Suppressor macrophage treated with lipopolysaccharide for 1 hour (primary cell): ENCODE measurements around the gene PPP1R3G.

ENCODE experiments used
- DNase-seq, 3 donors: peaks; one replicate each; pipeline ENCODE4 v3.0.0-alpha.2; 2020 to 2022

PPP1R3G gene

GRCh38 chr6:5121956-5122355, 36.8 kb downstream of the PPP1R3G start:
- no peak for DNase-seq

GRCh38 chr6:5122504-5123112, 37.5 kb downstream of the PPP1R3G start:
- DNase-seq, result no peak

DNA sequence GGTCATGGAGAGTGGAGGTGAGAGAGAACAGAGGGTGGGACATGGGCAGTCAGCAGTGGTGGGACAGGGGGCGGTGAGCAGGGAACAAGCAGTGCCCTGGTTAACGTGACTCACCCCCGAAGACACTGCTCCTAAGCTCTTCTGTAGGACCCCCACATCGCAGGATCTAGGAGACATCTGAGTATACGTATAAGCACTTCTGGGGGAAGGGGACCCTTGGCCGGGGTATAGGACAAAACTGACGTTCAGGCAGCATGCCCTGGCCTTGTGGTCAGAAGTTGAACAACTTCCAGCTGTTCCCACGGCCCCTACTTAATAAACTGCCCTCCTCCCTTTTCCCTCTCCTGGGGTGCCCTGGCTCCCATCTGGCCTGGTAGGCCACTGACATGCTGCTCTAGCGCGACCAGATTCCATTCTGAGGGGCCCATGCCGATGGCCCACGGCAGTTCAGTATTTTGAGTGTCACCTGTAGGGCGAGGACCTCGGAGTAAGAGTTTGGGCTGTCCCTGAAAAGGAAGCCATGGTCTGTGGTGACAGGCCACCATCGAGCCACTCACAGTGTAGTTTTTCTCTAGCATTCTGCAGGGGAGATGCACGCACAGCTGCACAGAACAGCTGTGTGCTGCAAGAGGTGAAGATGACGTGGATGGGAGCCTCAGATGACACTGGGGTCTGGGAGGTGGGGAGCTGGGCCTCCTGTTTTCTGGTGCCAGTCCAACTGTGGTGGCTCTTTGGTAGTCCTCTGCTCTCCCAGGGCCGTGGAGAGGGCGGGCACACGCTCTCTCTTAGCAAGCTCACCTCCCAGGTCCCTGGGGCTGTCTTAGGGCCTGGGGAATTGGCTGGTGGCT, 38.4 kb downstream of the PPP1R3G start:
- no peak for DNase-seq

GRCh38 chr6:5124526-5124925, 39.4 kb downstream of the PPP1R3G start:
- DNase-seq, result no peak

DNA sequence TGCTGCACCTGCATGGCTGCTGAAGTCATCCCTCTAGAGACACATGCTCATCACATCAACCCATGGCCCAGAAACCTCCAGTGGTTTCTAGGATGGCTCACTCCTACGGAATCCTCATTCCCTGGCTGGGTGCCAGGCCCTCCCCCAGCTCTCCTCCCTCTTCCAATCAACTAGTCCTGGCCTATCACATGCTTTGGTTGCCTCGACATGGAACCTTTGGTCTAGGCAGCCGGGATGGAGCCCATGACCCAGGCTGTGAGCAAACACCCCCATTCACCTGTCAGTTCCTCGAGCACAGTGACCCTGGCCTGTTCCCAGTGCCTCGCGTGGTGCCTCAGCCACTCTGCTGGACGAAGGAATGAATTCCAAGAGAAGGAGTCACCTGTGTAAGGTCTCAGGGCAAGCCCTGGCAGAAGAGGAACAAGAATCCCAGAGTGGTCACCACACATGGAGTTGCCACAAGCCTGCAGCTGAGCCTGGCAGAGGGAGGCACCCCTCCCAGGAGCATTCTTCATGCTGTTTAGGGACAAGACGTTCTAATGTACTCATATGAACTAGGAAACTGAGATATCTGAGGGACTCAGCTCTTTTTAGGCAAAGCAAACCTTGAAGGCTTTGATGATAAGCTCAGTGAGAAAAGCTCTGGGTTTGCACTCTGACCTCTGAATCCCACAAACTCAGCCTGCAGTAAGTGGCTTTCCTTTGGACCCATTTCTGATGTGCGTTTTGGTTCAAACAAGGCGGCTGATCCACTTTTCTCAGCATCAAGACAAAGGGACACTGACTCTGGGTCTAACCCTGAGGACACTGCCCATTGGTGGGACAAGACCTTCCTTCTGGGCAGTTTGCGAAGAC, 40.2 kb downstream of the PPP1R3G start:
- no peak for DNase-seq

DNA sequence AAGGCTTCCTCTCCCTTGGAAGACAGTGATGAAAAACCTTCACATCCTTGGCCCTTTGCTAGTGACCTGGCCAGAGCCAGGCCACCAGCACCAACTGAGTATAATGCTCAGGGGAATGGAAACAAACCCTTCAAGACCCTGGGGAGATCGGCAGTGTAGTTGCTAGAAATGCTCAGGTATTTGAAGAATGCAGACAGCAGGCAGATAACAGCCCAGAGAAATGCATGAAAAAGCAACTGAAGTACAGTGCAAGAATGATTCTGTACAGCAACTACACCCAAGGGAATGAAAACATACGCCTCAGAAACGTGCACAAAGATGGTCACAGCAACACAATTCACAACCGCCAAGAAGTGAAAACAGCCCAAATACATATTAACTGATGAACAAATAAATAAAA, 41.1 kb downstream of the PPP1R3G start:
- DNase-seq, result no peak

DNA sequence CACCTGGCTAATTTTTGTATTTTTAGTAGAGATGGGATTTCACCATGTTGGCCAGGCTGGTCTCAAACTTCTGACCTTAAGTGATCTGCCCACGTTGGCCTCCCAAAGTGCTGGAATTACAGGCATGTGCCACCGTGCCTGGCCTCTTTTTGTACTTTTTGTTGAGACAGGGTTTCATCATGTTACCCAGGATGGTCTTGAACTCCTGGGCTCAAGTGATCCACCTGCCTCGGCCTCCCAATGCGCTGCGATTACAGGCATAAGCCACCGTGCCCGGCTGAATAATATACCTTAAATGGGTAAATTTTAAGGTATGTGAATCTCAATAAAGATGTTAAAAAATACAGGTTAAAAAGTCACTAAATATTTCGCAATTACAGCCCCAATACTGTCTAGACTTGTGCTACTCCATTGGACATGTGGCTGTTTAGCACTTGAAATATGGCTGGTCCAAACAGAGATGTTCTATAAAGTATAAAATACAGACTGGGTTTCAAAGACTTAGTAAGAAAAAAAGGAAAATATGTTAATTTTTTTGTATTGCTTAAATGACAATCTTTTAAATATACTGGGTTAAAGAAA, 42.1 kb downstream of the PPP1R3G start:
- no peak for DNase-seq

- no peak for DNase-seq
Observed at GRCh38 chr6:5128351-5128750, 43.2 kb downstream of the PPP1R3G start.

DNA sequence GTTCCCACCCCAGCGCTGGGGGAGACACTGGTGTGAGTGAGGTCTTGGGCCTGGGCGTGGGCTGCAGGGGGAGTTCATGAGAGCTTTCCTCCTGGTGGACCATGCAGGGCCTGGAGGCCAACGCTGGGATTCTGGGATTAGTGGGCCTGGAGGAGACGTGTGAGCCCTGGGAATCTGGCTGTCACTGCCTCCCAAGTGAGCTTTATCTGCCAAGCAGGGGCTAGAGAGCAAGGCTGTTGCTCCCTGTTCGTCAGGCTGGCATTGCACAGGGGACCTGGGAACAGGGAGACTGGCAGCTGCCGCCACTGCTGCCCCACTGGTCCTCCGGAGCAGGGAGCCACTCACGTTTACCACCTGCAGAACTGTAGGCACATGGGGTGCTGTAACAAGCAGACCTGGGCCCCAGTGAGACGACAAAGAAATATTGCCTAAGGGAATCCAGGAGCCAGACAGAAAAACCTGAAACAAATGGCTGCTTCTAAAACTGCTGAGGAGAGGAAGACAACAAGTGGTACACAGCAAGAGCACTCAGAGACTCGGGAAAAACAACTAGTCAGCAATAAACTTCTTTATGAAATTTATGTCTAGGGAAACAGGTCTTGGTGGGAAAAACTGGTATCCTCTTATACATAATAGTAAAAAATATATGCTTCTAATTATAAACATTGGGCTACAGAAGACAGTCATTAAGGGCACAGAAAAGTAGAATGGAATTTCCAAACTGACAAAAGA, 45.2 kb downstream of the PPP1R3G start:
- no peak for DNase-seq

GRCh38 chr6:5132731-5133130, 47.6 kb downstream of the PPP1R3G start:
- DNase-seq, result peak; percentile 78 to 85 (median 80)

GRCh38 chr6:5133943-5134342, 48.8 kb downstream of the PPP1R3G start:
- DNase-seq, result no peak

- DNase-seq, result peak; percentile 53 to 65 (median 62)
Observed at GRCh38 chr6:5135788-5136376, 50.7 kb downstream of the PPP1R3G start.

DNA sequence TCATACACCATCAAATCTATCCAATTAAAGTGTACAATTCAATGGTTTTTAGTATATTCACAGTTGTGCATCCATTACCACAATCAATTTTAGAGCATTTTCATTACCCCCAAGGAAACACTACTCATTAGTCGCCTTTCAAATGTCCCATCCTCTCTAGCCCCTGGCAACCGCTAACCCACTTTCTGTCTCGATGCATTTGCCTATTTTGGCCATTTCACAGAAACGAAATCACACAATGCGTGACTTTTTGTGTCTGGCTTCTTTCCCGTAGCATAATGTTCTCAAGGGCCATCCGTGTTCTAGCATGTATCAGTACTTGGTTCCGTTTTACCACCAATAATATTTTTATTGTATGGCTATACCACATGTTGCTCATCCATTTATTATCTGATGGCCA, 51.7 kb downstream of the PPP1R3G start:
- DNase-seq, result no peak
